ENCODE measurements around the gene E2F6. TPM values are rescaled to one million over a fixed set of nuclear protein-coding genes. Genes with fewer than 3 reads are reported as not detected.
A peak's percentile ranks its signal among the peaks of the same experiment; 100 is the strongest.

E2F6 gene
- total RNA-seq, 1 donor from 2014 or later, result 22.9 TPM

DNA sequence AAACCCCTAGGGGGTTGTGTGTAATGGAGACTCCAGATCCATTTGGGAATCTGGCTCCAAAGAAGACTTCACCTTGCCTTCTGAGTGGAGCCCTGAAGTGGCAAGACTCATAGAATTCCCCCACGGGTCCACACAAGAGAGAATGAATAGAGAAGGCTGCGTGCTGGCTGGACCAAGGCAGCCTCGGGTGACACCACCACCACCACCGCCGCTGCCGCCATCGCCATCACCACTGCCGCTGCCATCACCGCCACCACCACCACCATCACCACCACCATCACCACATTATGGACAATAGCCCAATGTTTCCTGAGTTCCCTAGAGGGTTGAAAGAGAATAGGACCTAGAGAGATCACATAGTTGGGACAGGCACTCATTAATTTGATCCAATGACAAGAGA lies 63.5 kb downstream of the E2F6 start:
- Mint-ChIP-seq H3K27ac (no peak overlapping the region), H3K4me1 (ENCODE audit: low read depth) (peaks cover 5% of the 10 kb centered on the region), H3K27me3 (peaks cover 10% of the 10 kb centered on the region), H3K36me3 (ENCODE audit: insufficient read depth) (no peaks in the 10 kb centered on the region), H3K9me3 (ENCODE audit: low read depth) (no peaks in the 10 kb centered on the region), H3K4me3 (ENCODE audit: low read depth) (no peak overlapping the region)
- TF ChIP-seq, protein P1, sequence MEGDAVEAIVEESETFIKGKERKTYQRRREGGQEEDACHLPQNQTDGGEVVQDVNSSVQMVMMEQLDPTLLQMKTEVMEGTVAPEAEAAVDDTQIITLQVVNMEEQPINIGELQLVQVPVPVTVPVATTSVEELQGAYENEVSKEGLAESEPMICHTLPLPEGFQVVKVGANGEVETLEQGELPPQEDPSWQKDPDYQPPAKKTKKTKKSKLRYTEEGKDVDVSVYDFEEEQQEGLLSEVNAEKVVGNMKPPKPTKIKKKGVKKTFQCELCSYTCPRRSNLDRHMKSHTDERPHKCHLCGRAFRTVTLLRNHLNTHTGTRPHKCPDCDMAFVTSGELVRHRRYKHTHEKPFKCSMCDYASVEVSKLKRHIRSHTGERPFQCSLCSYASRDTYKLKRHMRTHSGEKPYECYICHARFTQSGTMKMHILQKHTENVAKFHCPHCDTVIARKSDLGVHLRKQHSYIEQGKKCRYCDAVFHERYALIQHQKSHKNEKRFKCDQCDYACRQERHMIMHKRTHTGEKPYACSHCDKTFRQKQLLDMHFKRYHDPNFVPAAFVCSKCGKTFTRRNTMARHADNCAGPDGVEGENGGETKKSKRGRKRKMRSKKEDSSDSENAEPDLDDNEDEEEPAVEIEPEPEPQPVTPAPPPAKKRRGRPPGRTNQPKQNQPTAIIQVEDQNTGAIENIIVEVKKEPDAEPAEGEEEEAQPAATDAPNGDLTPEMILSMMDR (IDR thresholded peaks at IDR 0.05; ENCODE audit: unreplicated experiment), result no peak
- DNase-seq (ENCODE audit: low spot score, unreplicated experiment), result no peak

DNA sequence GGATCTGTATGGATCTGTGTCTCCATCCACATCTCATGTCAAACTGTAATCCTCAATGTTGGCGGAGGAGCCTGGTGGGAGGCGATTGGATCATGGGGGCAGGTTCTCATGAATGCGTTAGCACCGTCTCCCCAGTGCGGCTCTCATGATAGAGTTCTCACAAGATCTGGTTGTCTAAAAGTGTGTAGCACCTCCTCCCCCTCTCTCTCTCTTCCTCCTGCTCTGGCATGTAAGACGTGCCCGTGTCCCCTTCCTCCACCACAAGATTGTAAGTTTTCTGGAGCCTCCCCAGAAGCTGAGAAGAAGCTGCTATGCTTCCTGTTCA lies 66.6 kb downstream of the E2F6 start:
- TF ChIP-seq, protein P1 (IDR thresholded peaks at IDR 0.05; ENCODE audit: unreplicated experiment), result no peak
- no peaks in the 10 kb centered on the region for H3K9me3 Mint-ChIP-seq (ENCODE audit: low read depth)
- peak overlapping the region; percentile 36 for H3K27ac Mint-ChIP-seq
- peaks cover 17% of the 10 kb centered on the region for H3K27me3 Mint-ChIP-seq
- DNase-seq (ENCODE audit: low spot score, unreplicated experiment), result no peak
- no peaks in the 10 kb centered on the region for H3K36me3 Mint-ChIP-seq (ENCODE audit: insufficient read depth)
- H3K4me3 Mint-ChIP-seq (ENCODE audit: low read depth), result no peak overlapping the region
- H3K4me1 Mint-ChIP-seq (ENCODE audit: low read depth), result no peaks in the 10 kb centered on the region

DNA sequence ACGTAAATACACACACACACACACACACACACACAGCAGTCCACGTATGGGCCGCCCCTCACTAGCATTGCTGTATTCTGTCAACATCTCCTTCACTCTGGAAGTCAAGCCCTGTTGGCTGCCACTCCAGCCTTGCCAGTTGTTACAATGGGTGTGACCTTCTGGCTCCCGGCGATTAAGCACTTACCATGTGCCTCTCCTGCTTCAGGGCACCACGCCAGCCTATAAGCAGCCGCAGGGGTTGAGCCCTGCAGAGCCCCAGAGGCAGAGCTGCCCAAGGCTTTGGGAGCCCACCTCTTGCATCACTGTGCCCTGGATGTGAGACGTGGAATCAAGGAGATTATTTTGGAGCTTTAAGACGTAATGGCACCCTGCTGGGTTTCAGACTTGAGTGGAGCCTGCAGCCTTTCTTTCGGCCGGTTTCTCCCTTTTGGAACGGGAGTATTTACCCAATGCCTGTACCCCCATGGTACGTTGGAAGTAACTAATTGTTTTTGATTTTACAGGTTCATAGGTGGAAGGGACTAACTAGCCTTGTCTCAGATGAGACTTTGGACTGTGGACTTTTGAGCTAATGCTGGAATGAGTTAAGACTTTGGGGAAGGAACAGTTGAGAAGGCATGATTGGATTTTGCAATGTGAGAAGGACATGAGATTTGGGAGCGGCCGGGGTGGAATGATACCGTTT lies 67.1 kb downstream of the E2F6 start:
- TF ChIP-seq, protein P1 (IDR thresholded peaks at IDR 0.05; ENCODE audit: unreplicated experiment), result no peak
- no peak for DNase-seq (ENCODE audit: low spot score, unreplicated experiment)
- Mint-ChIP-seq H3K9me3 (ENCODE audit: low read depth) (no peaks in the 10 kb centered on the region), H3K27ac (no peak overlapping the region), H3K27me3 (peaks cover 17% of the 10 kb centered on the region), H3K4me3 (ENCODE audit: low read depth) (no peak overlapping the region), H3K36me3 (ENCODE audit: insufficient read depth) (no peaks in the 10 kb centered on the region), H3K4me1 (ENCODE audit: low read depth) (no peaks in the 10 kb centered on the region)

DNA sequence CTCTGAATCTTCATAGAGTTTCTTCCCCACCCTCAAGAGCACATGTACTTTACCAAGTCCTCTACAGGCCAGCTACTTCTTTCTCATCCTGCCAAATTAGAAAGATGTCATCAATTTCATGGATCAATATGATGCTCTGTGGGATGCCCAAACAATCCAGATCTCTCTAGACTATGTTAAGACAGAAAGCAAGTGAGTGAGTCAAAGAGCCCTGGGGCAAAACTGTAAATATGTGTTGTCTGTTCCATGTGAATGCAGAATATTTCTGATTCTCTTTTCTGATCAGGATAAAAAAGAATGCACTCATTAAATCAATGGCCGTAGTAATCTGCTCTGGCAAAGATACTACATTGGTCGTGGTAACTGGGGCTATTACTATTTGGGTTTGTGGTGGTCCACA lies 68.4 kb downstream of the E2F6 start:
- Mint-ChIP-seq H3K27ac (no peak overlapping the region), H3K4me3 (ENCODE audit: low read depth) (no peak overlapping the region), H3K27me3 (peaks cover 17% of the 10 kb centered on the region), H3K36me3 (ENCODE audit: insufficient read depth) (no peaks in the 10 kb centered on the region), H3K9me3 (ENCODE audit: low read depth) (no peaks in the 10 kb centered on the region), H3K4me1 (ENCODE audit: low read depth) (no peaks in the 10 kb centered on the region)
- TF ChIP-seq, protein P1 (IDR thresholded peaks at IDR 0.05; ENCODE audit: unreplicated experiment), result no peak
- no peak for DNase-seq (ENCODE audit: low spot score, unreplicated experiment)

- H3K36me3 Mint-ChIP-seq (ENCODE audit: insufficient read depth), result no peaks in the 10 kb centered on the region
- H3K27ac Mint-ChIP-seq, result no peak overlapping the region
- peaks cover 17% of the 10 kb centered on the region for H3K27me3 Mint-ChIP-seq
- H3K4me1 Mint-ChIP-seq (ENCODE audit: low read depth), result no peaks in the 10 kb centered on the region
- no peaks in the 10 kb centered on the region for H3K9me3 Mint-ChIP-seq (ENCODE audit: low read depth)
- TF ChIP-seq, protein P1 (IDR thresholded peaks at IDR 0.05; ENCODE audit: unreplicated experiment), result no peak
- no peak overlapping the region for H3K4me3 Mint-ChIP-seq (ENCODE audit: low read depth)
- DNase-seq (ENCODE audit: low spot score, unreplicated experiment), result no peak
Measured at GRCh38 chr2:11396467-11397445, 69.2 kb downstream of the E2F6 start.

Data from progenitor cell of endocrine pancreas (in vitro differentiated cells).